KMS-11 (cell line): ENCODE results near the gene P2RX2.

Source experiments
- H2AFZ ChIP-seq: fragments of 200-600 bp; sonication (generic); 2 replicates; pipeline ENCODE4 v1.6.1; 2016; ENCODE audit warnings: antibody characterized with exemption, mixed run types, low read depth
- H3K27ac ChIP-seq: fragments of 200-600 bp; sonication (generic); 2 replicates; pipeline ENCODE4 v1.6.1; 2016; ENCODE audit warnings: mild to moderate bottlenecking, mixed run types
- H3K27me3 ChIP-seq: fragments of 200-600 bp; sonication (generic); 2 replicates; pipeline ENCODE4 v1.6.1; 2017; ENCODE audit warnings: mild to moderate bottlenecking, low read depth, mixed run types, moderate library complexity; ENCODE audit not compliant: insufficient read depth
- H3K36me3 ChIP-seq: fragments of 200-600 bp; sonication (generic); 2 replicates; pipeline ENCODE4 v1.6.1; 2017; ENCODE audit warnings: mild to moderate bottlenecking, mixed run types; ENCODE audit not compliant: insufficient read depth
- H3K4me1 ChIP-seq: fragments of 200-600 bp; sonication (generic); 2 replicates; pipeline ENCODE4 v1.6.1; 2016; ENCODE audit warnings: mild to moderate bottlenecking, low read depth, mixed run types; ENCODE audit not compliant: poor library complexity, severe bottlenecking
- H3K4me2 ChIP-seq: fragments of 200-600 bp; sonication (generic); 2 replicates; pipeline ENCODE4 v1.7.0; 2016; ENCODE audit warnings: mild to moderate bottlenecking, mixed run types
- H3K4me3 ChIP-seq: fragments of 200-600 bp; sonication (generic); IDR thresholded peaks from 2 replicates; pipeline ENCODE4 v1.6.1; 2017; ENCODE audit warnings: low read depth, low read length, mixed read lengths; ENCODE audit not compliant: insufficient read depth
- H3K79me2 ChIP-seq: fragments of 200-600 bp; sonication (generic); 2 replicates; pipeline ENCODE4 v1.6.1; 2016; ENCODE audit warnings: low read depth, mixed run types; ENCODE audit not compliant: insufficient read depth
- H3K9ac ChIP-seq: fragments of 200-600 bp; sonication (generic); 2 replicates; pipeline ENCODE4 v1.6.1; 2016; ENCODE audit warnings: mild to moderate bottlenecking, mixed run types
- H4K20me1 ChIP-seq: fragments of 200-600 bp; sonication (generic); 2 replicates; pipeline ENCODE4 v1.6.1; 2016; ENCODE audit warnings: mild to moderate bottlenecking, mixed run types; ENCODE audit not compliant: insufficient read depth
- TF ChIP-seq, protein P1 (sequence below): fragments of 200-600 bp; sonication (generic); conservative IDR thresholded peaks from 2 replicates; pipeline ENCODE4 v1.6.1; 2017; ENCODE audit warnings: low read depth, mild to moderate bottlenecking, antibody characterized with exemption, low read length, moderate library complexity, mixed read lengths

P2RX2 gene

GRCh38 chr12:132640936-132641335, 22.4 kb downstream of the P2RX2 start:
- Histone ChIP-seq H3K4me2 (no peak overlapping the region), H3K27ac (no peak overlapping the region), H3K36me3 (no peaks in the 10 kb centered on the region; the same call in 1 of the 2 replicates), H3K9ac (no peak overlapping the region), H3K79me2 (no peaks in the 10 kb centered on the region), H3K27me3 (no peaks in the 10 kb centered on the region), H3K4me1 (no peaks in the 10 kb centered on the region), H3K4me3 (no peak overlapping the region), H2AFZ (no peak overlapping the region), H4K20me1 (no peaks in the 10 kb centered on the region)
- TF ChIP-seq, protein P1, sequence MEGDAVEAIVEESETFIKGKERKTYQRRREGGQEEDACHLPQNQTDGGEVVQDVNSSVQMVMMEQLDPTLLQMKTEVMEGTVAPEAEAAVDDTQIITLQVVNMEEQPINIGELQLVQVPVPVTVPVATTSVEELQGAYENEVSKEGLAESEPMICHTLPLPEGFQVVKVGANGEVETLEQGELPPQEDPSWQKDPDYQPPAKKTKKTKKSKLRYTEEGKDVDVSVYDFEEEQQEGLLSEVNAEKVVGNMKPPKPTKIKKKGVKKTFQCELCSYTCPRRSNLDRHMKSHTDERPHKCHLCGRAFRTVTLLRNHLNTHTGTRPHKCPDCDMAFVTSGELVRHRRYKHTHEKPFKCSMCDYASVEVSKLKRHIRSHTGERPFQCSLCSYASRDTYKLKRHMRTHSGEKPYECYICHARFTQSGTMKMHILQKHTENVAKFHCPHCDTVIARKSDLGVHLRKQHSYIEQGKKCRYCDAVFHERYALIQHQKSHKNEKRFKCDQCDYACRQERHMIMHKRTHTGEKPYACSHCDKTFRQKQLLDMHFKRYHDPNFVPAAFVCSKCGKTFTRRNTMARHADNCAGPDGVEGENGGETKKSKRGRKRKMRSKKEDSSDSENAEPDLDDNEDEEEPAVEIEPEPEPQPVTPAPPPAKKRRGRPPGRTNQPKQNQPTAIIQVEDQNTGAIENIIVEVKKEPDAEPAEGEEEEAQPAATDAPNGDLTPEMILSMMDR, result no peak

- Histone ChIP-seq H3K9ac (no peak overlapping the region), H3K27ac (no peak overlapping the region), H4K20me1 (no peaks in the 10 kb centered on the region), H3K36me3 (no peaks in the 10 kb centered on the region; the same call in 1 of the 2 replicates), H3K4me2 (no peak overlapping the region), H3K27me3 (no peaks in the 10 kb centered on the region), H3K4me1 (no peaks in the 10 kb centered on the region), H3K79me2 (no peaks in the 10 kb centered on the region), H3K4me3 (no peak overlapping the region), H2AFZ (no peak overlapping the region)
- TF ChIP-seq, protein P1, result no peak
Observed at GRCh38 chr12:132641811-132642650, 23.5 kb downstream of the P2RX2 start.

- no peaks in the 10 kb centered on the region for H3K4me1 ChIP-seq
- no peaks in the 10 kb centered on the region for H4K20me1 ChIP-seq
- TF ChIP-seq, protein P1, result no peak
- H3K27ac ChIP-seq, result no peak overlapping the region
- H2AFZ ChIP-seq, result no peak overlapping the region
- H3K79me2 ChIP-seq, result no peaks in the 10 kb centered on the region
- H3K9ac ChIP-seq, result no peak overlapping the region
- H3K4me3 ChIP-seq, result no peak overlapping the region
- no peaks in the 10 kb centered on the region for H3K36me3 ChIP-seq
- H3K27me3 ChIP-seq, result no peaks in the 10 kb centered on the region
- H3K4me2 ChIP-seq, result no peak overlapping the region
Observed at GRCh38 chr12:132642846-132643835, 24.6 kb downstream of the P2RX2 start.

- Histone ChIP-seq H3K4me3 (no peak overlapping the region), H3K4me1 (no peaks in the 10 kb centered on the region), H4K20me1 (no peaks in the 10 kb centered on the region), H2AFZ (no peak overlapping the region), H3K36me3 (no peaks in the 10 kb centered on the region), H3K27me3 (no peaks in the 10 kb centered on the region), H3K9ac (no peak overlapping the region), H3K27ac (no peak overlapping the region), H3K4me2 (no peak overlapping the region), H3K79me2 (no peaks in the 10 kb centered on the region)
- TF ChIP-seq, protein P1, result no peak
Observed at GRCh38 chr12:132646850-132647249, 28.3 kb downstream of the P2RX2 start.
